Lower lobe of right lung (tissue), 2 donors: ENCODE measurements around the gene B9D2. TPM values are rescaled to one million over a fixed set of nuclear protein-coding genes. Genes with fewer than 3 reads are reported as not detected.

Experiments used
- ATAC-seq, 2 donors: fragments of 200-7000 bp; cut with Tn5 transposase; one replicate each; pipeline ENCODE4 v1.9.1; 2020 to 2022; ENCODE audit warnings: mild to moderate bottlenecking in 2 of 2, moderate library complexity in 2 of 2
- DNase-seq: peaks from one replicate; pipeline ENCODE4 v3.0.0-alpha.2; 2020
- H3K27ac ChIP-seq: fragments of 200-600 bp; one replicate; pipeline ENCODE4 v1.8.0; 2022
- H3K27me3 ChIP-seq: fragments of 200-600 bp; one replicate; pipeline ENCODE4 v1.8.0; 2022; ENCODE audit warnings: low read depth
- H3K36me3 ChIP-seq: fragments of 200-600 bp; one replicate; pipeline ENCODE4 v1.8.0; 2022; ENCODE audit warnings: mild to moderate bottlenecking
- H3K4me1 ChIP-seq: fragments of 200-600 bp; one replicate; pipeline ENCODE4 v1.8.0; 2022
- H3K4me3 ChIP-seq: fragments of 200-600 bp; one replicate; pipeline ENCODE4 v1.8.0; 2022; ENCODE audit warnings: mild to moderate bottlenecking
- H3K9me3 ChIP-seq: fragments of 200-600 bp; one replicate; pipeline ENCODE4 v1.8.0; 2022
- intact Hi-C: fragments of 100-400 bp; cut with DNase I; formaldehyde crosslinking; loops from one replicate; pipeline ENCODE4 v1.11.0; 2022
- total RNA-seq: library from RNA; stranded (reverse); fragmentation: NEBNext Ultra II Directional; extraction: Animal tissue kit (Norgen Biotek cat#: 25700); gene quantifications from one replicate; pipeline ENCODE4 v1.2.1, GENCODE V29; 2021
- TF ChIP-seq, protein P1 (sequence below): fragments of 200-600 bp; IDR thresholded peaks from one replicate; pipeline ENCODE4 v1.8.0; 2022; ENCODE audit warnings: antibody characterized with exemption, mild to moderate bottlenecking
- donor health status: DM: no; HTN: yes; CAD: no; lungs with severe emphysema.

Gene B9D2
- total RNA-seq, 1 donor from 2014 or later = 8.2 TPM

GRCh38 chr19:41364524-41365391, 809 bp upstream of the B9D2 start:
- H3K36me3 ChIP-seq = no peaks in the 10 kb centered on the region
- peaks cover 40% of the 10 kb centered on the region for H3K4me1 ChIP-seq
- H3K27ac ChIP-seq = peak overlapping the region; percentile 98
- H3K9me3 ChIP-seq = no peaks in the 10 kb centered on the region
- TF ChIP-seq, protein P1, sequence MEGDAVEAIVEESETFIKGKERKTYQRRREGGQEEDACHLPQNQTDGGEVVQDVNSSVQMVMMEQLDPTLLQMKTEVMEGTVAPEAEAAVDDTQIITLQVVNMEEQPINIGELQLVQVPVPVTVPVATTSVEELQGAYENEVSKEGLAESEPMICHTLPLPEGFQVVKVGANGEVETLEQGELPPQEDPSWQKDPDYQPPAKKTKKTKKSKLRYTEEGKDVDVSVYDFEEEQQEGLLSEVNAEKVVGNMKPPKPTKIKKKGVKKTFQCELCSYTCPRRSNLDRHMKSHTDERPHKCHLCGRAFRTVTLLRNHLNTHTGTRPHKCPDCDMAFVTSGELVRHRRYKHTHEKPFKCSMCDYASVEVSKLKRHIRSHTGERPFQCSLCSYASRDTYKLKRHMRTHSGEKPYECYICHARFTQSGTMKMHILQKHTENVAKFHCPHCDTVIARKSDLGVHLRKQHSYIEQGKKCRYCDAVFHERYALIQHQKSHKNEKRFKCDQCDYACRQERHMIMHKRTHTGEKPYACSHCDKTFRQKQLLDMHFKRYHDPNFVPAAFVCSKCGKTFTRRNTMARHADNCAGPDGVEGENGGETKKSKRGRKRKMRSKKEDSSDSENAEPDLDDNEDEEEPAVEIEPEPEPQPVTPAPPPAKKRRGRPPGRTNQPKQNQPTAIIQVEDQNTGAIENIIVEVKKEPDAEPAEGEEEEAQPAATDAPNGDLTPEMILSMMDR = no peak
- intact Hi-C loops = no loop called here
- H3K27me3 ChIP-seq = no peaks in the 10 kb centered on the region
- DNase-seq = no peak
- H3K4me3 ChIP-seq = peak overlapping the region; percentile 68
- ATAC-seq = peak in 1 of 2 donors; percentile 10

DNA sequence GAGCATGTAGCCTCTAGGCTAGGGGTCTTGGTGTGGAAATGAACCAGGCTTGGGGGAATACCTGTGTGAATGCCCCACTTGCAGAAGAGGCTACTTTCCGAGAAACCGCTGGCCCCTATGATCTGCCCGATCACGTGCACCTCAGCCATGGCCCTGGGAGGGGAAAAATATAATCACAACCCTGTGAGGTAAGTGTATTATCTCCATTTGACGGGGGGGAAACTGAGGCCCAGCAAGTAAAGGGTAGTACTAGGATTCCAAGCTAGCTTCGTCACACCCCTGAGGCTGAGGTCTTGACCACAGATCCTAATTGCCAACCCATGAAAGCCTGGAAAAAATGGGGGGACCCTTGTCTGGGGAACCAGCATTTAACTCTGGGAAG, 587 bp downstream of the B9D2 start:
- Histone ChIP-seq H3K4me1 (peaks cover 40% of the 10 kb centered on the region), H3K36me3 (no peaks in the 10 kb centered on the region), H3K4me3 (peak overlapping the region; percentile 68), H3K9me3 (no peaks in the 10 kb centered on the region), H3K27ac (peak overlapping the region; percentile 98), H3K27me3 (no peaks in the 10 kb centered on the region)
- TF ChIP-seq, protein P1 = no peak
- intact Hi-C loops = no loop called here
- ATAC-seq (no peak), DNase-seq (no peak)

DNA sequence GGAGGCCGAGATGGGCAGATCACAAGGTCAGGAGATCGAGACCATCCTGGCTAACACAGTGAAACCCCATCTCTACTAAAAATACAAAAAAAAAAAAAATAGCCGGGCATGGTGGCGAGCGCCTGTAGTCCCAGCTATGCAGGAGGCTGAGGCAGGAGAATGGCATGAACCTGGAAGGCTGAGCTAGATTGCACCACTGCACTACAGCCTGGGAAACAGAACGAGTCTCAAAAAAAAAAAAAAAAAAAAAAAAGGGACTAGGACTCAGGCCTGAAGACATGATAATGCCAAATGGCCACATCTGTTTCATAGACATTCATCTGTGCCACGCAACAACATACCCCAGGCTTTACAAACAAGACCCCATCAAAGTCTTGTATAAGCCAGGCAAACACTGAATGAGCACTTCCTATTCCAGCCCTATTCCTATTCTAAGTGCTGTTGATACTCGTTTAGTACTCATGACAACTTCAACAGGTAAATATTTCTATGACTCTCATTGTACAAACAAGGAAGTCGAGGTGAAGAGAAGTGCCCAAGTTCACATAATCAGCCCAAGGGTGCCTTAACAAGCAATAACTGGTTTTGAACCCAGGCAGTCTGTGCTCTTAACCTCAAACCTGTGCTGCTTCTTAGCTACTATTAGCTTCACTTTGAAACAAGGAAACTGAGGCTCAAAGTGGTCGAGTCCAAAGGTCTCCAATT, 1.7 kb downstream of the B9D2 start:
- ATAC-seq (peak; percentile 41 to 74), DNase-seq (no peak)
- intact Hi-C loops = no loop called here
- Histone ChIP-seq H3K27me3 (no peaks in the 10 kb centered on the region), H3K4me1 (peaks cover 33% of the 10 kb centered on the region), H3K9me3 (no peaks in the 10 kb centered on the region), H3K4me3 (no peak overlapping the region), H3K27ac (peak overlapping the region; percentile 98), H3K36me3 (no peaks in the 10 kb centered on the region)
- TF ChIP-seq, protein P1 = no peak

DNA sequence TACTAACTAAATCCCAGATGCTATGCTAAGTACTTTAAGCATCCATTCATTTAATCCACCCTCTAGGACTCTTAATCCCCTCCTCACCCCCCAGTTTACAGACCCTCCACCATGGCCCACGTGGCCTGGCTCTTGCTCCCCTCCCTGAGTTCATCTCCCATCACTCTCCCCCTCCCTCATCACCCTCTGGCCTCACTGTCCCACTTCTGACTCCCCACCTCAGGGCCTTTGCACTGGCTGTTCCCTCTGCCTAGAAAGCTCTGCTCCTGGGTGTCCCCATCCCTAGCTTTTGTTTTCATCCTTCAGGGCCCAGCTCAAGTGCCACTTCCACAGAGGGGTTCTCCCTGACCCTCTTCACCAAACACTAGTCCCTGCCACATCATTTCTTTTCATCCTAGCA, 4.2 kb downstream of the B9D2 start:
- no peaks in the 10 kb centered on the region for H3K36me3 ChIP-seq
- H3K27ac ChIP-seq = no peak overlapping the region
- H3K4me3 ChIP-seq = no peak overlapping the region
- no peak for DNase-seq
- no peaks in the 10 kb centered on the region for H3K9me3 ChIP-seq
- H3K4me1 ChIP-seq = peaks cover 42% of the 10 kb centered on the region
- TF ChIP-seq, protein P1 = no peak
- H3K27me3 ChIP-seq = no peaks in the 10 kb centered on the region
- intact Hi-C loops = no loop called here
- ATAC-seq = no peak

DNA sequence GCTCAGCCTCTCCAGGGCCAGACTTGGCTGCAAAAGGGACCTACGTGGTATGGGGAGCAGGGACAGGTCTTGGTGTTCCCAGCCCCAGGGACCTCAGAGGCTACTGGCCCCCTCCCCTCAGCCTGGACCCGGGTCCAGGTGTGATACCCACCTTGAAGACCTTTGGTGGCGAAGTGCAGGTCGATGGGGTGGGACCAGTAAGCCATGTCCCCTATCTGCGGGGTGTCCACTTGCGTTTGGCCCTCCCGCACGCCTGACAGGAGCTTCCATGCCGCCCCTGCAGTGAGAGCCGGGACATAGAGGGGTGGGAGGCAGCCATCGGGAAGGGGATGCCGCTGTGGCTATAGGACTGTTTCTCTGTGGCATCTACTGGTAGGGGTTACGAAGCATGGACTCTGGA, 6.2 kb downstream of the B9D2 start:
- Histone ChIP-seq H3K36me3 (no peaks in the 10 kb centered on the region), H3K4me1 (peaks cover 40% of the 10 kb centered on the region), H3K27ac (no peak overlapping the region), H3K4me3 (no peak overlapping the region), H3K27me3 (no peaks in the 10 kb centered on the region), H3K9me3 (no peaks in the 10 kb centered on the region)
- intact Hi-C loops = no loop called here
- TF ChIP-seq, protein P1 = no peak
- DNase-seq (no peak), ATAC-seq (no peak)
